Renal cortex interstitium (tissue), 11 donors: ENCODE measurements around the gene DALRD3. TPM values are rescaled to one million over a fixed set of nuclear protein-coding genes. Genes with fewer than 3 reads are reported as not detected.
"Not testable (repeated sequence)": the region's sequence is repeated elsewhere in the genome, so short reads cannot be mapped to it uniquely, and the experiment has no call there.

Experiments used
- DNase-seq, 11 donors: peaks; one replicate each; pipeline ENCODE4 v3.0.0-alpha.2; 2013; ENCODE audit warnings: low read depth in 9 of 11, low spot score in 4 of 11; ENCODE audit errors: extremely low read depth in 1 of 11
- polyA plus RNA-seq, 3 donors: library from polyadenylated mRNA; unstranded; fragments of 120-200 nt; gene quantifications; one replicate each; pipeline ENCODE4 v1.2.1, GENCODE V29; 2013; ENCODE audit not compliant: insufficient read length in 3 of 3

The DALRD3 gene
- polyA plus RNA-seq, 3 donors: 72.7 to 78.1 (median 72.7) TPM

DNA sequence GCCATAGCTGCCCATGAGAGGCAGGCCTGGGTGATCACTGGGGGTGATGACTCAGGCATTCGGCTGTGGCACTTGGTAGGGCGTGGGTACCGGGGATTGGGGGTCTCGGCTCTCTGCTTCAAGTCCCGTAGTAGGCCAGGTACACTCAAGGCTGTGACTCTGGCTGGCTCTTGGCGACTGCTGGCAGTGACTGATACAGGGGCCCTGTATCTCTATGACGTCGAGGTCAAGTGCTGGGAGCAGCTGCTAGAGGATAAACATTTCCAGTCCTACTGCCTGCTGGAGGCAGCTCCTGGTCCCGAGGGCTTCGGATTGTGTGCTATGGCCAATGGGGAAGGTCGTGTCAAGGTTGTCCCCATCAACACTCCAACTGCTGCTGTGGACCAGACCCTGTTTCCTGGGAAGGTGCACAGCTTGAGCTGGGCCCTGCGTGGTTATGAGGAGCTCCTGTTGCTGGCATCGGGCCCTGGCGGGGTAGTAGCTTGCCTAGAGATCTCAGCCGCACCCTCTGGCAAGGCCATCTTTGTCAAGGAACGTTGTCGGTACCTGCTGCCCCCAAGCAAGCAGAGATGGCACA is 5.9 kb downstream of the DALRD3 start:
- DNase-seq: no peak

DNA sequence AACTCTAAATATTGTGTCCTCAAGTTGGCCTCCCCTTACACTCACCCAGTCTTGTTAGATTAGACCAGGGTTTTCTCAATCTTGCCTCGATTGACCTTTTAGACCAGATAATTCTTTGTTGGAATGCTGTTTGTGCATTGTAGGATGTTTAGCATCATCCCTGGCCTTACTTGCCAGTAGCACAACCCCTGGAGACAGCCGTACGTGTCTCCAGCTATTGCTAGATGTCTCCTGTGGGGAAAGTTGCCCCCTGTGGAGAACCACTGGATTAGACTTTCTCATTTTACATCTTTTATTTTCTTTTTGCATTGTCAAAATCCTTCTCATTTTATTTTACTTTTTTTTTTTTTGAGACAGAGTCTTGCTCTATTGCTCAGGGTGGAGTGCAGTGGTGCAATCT is 9.0 kb downstream of the DALRD3 start:
- no peak for DNase-seq

DNA sequence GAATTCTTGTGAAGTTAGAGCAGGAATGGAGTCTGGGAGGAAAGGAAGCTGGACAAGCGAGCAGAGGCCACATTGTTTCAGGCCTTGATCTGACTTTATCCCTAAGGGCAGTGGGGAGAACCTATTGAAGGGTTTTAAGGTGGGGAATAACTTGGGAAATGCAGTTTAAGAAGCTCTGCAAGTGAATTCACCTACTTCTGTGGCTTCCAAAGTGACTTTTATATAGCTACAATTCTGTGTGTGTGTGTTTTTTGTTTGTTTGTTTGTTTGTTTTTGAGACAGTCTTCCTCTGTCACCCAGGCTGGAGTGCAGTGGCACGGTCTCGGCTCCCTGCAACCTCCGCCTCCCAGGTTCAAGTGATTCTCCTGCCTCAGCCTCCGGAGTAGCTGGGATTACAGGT is 9.8 kb downstream of the DALRD3 start:
- DNase-seq: not testable (repeated sequence)

DNA sequence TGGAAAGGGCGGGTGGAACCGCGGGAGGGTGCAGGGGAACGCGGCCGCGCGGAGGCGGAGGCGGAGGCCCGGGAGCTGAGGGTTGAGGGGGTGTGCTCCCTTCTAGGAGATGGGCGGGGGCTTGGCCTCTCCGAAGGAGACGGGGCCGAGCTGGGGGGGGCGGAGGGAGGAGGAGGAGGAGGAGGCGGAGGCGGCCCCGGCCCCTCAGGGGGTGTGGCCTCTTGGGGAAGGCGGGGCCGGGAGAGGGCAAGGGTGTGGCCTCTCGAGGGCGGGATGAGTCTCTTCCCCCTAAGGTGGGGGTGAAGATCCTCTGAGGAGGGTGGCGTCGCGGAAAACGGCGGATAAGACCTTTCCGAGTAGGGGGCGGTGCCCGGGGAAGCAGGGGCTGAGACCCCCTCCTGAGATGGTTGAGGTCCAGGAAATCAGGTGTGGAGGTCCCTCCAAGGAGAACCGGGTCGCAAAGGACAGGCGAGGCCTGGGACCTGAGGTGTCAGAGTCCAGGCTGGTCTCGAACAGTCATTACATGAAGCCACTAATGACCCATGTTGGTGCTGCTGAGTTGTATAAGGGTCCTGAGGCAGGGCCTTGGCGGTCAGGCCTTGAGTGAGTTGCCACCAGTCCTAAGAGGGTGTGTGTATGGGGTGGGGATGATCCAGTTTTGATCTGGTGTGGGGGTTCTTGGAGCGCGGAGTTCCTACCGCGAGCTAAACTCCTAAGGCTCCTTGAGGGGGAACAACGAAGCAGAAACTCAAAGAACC is 10.4 kb downstream of the DALRD3 start:
- peak in 4 of 11 donors; percentile 59 to 83 (median 74) for DNase-seq

DNA sequence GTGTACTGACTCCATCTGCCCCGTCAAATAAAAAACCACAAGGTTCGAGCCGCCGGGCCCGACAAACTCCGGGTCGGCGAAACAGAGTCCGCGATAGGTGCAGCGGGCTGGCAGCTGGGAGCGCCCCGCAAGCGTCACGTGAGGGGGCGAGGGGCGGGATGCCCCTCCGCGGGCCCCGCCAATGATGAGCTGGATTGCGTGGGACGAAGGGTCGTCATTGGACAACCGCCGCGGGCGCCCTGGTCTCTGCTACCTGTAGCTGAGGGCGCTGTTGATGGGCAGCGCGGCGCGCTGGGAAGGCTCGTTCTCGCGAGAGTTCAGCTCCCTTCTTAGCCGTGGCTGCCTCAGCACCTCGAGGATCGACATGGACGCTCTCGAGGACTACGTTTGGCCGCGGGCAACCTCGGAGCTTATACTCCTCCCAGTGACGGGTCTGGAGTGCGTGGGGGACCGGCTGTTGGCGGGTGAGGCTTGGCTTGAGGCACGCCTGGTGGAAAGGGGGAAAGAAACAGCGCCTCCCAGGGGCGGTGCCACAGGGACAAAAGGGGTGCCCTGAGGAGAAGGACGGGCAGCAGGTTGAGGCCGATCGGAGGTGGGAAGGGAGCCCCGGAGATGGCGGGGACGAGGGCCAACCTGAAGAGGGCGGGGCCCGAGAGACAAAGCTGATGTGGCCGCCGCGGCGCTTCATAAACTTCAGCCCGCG is 11.2 kb downstream of the DALRD3 start, which contains the start of gene WDR6:
Gene WDR6 (plus strand): TSS at position 324 of the 703 bp plus-strand sequence. CDS start 41 bp downstream, at position 365.
- peak; percentile 84 to 96 (median 94) for DNase-seq

DNA sequence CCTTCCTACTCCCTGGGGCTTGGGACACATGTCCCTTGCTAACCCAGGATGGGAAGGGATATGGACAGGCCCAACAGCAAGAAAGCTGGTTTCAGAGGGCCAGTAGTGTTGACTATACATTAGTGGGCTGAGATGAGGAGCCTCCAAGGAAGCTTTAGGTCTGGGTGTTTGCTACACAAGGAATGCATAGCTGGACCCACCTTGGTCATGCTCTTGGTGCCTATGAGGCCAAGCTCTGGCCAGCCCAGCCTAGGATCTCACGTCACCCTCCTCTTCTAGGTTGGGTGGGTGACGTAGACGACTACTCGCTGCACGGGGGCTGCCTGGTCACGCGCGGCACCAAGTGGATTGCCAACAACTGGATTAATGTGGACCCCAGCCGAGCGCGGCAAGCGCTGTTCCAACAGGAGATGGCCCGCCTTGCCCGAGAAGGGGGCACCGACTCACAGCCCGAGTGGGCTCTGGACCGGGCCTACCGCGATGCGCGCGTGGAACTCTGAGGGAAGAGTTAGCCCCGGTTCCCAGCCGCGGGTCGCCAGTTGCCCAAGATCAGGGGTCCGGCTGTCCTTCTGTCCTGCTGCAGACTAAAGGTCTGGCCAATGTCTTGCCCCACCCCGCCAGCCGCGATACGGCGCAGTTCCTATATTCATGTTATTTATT is 11.8 kb downstream of the DALRD3 start:
- peak in 1 of 11 donors; percentile 15 for DNase-seq

DNA sequence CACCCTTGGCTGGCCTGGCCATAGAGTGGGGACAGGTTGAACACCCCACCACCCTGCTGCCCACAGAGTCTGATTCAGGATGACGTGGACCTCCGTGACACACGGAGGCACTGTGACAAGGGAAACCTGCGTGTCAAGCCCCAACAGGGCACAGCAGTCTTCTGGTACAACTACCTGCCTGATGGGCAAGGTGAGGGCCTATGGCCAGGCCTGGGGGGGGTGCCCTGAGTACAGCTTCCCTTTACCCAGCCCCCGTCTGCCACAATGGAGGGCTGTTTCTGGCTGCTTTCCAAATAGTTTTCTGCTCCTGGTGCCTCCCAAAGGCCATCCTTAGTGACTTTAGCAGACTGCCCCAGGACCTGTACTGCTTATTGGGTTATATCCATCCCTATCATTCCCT is 12.4 kb downstream of the DALRD3 start:
- no peak for DNase-seq

DNA sequence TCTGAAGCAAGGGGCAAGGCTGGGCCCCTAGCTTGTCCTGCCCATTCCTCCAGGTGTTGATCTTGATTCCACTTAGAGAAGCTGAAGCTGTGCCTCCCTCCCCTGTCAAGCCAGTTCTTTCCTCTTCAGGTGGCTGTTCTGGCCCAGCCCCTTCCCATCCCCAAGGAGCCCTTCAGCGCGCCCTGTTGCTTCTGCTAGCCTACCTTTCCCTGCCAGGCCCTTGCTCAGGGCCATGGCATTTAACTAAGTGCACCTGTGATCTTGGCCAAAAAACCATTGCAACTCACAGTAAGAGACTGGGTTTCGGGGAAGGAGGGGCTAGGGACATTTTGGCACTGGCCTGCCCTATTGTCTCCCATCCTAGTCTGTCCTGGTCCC is 13.1 kb downstream of the DALRD3 start:
- DNase-seq: no peak

DNA sequence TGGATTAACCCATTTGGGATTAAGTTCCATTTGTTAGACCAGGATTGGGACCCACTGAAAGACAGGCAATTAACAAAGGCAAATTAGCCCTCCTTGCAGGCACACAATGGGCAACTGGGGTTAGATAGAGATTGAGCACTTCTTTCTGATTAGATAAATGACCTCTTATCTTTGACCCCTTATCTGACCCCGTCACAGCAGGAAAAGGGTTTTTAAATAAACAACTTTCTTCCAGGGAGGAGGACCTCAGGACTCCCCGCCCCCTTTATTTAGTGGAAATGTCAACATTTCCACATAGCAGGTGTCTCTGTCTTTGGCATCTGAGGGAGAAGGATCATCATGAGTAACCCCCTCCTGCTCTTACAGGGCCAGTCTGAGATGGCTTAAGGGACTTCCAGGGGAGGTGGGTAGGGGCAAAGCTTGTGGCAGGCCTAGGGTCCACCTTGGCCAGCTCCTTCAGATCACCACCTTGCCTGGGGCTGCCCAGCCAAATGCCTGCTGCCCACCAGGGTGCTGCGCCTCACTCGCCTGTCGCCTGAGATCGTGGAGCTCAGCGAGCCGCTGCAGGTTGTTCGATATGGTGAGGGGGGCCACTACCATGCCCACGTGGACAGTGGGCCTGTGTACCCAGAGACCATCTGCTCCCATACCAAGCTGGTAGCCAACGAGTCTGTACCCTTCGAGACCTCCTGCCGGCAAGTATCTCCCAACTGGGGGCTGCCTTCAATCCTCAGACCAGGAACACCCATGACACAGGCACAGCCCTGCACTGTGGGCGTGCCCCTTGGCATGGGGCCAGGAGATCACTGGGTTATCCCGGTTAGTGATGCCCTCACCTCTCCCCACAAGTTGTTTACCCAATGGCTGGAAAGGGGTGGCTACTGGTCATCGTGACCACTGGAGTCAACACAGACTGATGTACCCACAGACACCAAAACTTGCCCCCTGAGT is 13.8 kb downstream of the DALRD3 start:
- no peak for DNase-seq

DNA sequence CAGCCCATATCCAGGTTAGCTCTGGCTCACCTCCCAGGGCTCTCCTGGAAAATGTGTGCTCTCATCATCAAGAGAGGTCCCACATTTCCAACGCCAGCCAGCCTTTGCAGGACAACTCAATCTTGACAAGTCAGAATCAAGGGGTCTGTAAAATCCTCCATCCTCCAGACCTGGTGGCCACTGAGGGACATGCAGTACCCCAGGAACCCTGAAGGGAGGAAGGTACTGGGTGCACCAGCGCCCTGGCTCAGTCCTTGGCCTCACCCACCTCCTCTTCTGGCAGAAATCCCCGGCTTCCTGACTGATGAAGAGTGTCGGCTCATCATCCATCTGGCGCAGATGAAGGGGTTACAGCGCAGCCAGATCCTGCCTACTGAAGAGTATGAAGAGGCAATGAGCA is 17.2 kb downstream of the DALRD3 start:
- no peak for DNase-seq

DNA sequence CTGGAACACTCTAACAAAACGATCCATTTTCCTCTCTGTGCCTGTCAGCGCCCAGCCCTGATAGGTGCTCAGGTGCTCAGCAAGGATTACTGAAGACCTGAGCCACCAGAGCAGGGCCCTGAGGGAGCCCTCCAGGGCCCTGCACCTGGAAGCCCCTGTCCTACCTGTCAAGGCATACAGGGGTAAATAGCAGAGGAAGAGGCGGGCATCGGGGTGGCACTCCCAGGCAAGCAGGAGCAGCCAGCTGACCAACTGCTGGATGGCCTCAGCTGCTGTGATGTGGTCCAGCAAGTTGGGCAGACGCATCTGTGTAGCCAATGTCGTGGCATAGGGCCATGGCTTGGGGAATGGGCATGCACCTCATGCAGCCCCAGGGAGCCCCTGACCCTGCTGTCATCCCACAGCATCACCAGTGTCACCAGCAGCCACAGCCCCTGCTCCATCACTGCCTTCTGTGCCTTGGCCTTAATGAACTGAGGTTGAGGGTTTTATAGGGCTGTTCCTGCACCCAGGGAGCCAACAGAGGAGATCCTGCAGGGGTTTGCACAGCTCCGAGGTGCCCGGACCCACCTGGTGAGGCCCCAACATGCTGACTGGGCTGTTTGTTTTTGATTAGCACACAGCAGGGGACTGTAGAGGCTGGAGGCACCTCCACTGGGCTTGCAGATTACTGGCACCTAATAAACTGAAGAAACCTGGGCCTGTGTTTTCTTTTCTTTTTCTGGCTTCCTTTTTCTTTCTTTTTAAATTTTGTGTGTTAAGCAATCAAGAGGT is 19.1 kb downstream of the DALRD3 start:
- no peak for DNase-seq

DNA sequence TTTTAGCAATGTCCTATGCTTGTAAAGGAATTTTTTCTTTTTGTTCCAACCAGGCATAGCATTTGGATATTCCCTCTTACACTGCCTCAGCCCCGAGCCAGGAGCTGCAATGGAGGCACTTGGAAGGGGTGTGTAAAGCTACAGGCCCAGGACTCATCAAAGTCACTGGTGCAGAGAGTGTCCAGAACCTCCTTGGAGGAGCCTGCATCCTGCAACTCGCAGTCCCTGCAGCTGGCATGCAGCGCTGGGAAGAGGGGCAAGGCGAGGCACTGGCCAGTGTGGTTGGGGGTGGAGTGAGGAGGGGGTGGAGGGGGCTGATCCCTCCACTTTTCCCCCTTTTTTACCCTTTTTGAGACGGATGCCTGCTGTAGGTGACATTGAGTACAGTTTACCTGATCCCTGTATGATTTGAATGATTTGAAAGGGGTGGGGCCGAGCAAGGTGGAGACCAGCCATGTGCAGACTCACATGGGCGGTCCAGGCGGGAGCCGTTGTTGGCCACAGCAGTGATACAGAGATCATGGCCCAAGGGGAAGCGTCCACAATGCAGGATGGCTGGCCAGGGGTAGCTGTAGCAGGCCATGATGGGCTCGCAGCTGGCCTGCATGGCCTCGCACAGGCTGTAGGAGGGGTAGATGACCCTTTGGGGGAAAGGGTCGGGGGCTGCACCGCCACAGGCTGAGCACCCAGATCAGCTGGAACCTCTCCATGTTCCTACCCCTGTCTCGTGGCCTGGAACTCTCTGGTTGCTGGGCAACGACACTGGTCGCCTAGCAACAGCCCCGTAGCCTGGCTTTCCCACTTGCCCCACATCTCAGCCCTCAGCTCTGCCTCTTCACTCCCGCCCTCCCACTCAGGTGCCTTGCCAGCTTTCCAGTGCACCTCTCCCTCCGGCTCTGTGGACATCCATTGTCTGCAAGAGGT is 20.4 kb downstream of the DALRD3 start:
- no peak for DNase-seq

DNA sequence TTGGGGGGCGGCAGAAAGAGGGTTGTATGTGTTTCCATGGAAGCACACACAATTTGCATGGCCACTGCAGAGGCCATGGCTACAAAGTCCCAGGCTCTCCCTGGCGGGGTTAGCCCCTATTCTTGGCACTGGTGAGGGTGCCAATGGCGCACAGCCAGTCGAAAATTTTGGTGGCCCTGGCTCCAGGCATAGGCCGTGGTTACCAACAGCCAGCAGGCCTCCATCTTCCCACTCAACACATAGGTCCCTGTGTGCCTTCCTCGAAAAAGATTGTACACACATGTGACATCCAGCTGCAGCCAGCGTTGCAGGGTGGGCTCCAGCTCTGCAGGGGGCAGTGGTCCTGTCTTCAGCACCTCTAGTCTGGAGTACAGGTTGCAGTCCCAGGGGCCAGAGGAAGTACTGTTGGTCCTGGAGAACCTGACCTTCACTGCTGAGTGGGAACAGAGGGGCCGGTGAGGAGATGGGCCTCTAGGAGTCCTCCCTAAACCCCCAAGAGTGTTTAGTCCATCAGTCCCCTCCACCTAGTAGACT is 21.2 kb downstream of the DALRD3 start:
- no peak for DNase-seq

DNA sequence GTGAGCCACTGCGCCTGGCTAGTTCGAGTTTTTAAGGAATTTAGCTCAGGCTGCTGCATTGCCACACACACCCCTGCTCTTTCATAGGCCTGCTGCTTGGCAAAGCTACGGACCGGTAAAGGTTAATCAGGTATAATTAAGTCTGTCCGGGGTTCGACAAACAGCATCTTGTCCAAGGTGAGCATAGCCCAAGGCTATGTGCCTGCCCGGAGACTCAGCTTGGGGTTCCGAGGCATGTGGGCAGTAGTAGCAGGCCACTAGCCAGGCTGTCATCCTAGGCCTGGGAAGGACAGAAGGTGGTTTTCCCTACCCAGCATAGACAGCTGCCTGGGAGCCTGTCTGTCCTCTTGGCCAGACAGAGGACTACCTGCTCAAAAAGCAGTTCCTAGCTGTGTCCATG is 21.7 kb downstream of the DALRD3 start:
- DNase-seq: no peak

DNA sequence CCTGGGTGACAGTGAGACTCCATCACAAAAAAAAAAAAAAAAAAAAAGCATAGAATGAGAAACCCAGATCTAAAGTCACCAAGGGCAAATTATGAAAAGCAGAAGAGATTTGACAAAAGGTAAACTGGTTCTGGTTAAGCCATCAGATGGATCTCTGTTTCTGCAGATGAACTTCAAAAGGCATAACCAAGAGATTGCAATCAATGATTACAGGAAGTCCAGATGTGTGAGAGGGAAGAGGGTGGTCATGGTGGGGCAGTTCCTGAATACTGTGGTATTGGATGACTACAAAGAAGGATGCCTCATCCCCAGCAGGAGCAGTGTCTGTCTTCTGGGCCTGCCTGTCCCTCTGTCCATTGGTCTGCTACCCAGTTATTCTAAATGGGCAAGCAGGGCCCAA is 24.5 kb downstream of the DALRD3 start:
- no peak for DNase-seq

DNA sequence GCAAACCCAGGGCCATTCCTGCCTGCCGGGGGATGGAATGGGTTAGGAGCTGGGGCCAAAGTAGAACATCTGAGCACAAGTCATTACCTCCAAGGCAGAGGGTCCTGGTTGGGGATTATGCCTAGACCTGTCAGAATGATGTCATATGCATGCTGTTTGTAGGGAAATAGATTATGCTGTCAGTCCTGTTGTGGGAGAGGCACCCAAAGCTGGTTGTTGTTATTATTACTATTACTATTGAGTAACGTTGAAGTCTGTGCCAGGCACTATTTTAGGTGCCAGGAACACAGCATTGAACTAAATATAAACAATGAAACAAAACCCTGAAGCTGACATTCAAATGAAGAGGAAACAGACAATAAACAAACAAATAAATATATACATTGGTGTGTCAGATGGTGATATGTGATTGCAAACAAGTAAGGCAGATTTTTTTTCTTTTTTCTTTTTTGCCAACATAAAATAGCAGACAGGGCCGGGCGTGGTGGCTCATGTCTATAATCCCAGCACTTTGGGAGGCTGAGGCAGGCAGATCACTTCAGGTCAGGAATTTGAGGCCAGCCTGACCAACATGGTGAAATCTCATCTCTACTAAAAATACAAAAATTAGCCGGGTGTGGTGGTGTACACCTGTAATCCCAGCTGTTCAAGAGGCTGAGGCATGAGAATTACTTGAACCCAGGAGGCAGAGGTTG is 26.4 kb downstream of the DALRD3 start:
- no peak for DNase-seq
